GM19099 (cell line): ENCODE results near the gene C2orf69.

Source experiments
- POLR2A ChIP-seq: IDR thresholded peaks from 3 replicates; pipeline ENCODE4 v1.6.1; 2011; ENCODE audit warnings: low read depth; ENCODE audit not compliant: insufficient read length; ENCODE audit errors: extremely low read depth

The C2orf69 gene

GRCh38 chr2:199943373-199943772 lies 32.3 kb downstream of the C2orf69 start:
- no peak for TF ChIP-seq POLR2A

GRCh38 chr2:199946196-199946595 lies 35.1 kb downstream of the C2orf69 start:
- TF ChIP-seq POLR2A: no peak

GRCh38 chr2:199946836-199947235 lies 35.7 kb downstream of the C2orf69 start:
- TF ChIP-seq POLR2A: no peak

GRCh38 chr2:199950396-199950795 lies 39.3 kb downstream of the C2orf69 start:
- no peak for TF ChIP-seq POLR2A

- TF ChIP-seq POLR2A: no peak
Measured at GRCh38 chr2:199951023-199951422, 39.9 kb downstream of the C2orf69 start.

GRCh38 chr2:199955007-199955338 lies 43.9 kb downstream of the C2orf69 start:
- TF ChIP-seq POLR2A: no peak

- peak; percentile 91 for TF ChIP-seq POLR2A
Measured at GRCh38 chr2:199955339-199956061, 44.4 kb downstream of the C2orf69 start, which contains the start of the genes MAIP1 and TYW5. TSS of gene MAIP1 (plus strand) at chr2:199955582. CDS start at chr2:199955799, 217 bp downstream. TSS of gene TYW5 (minus strand) at chr2:199955491. CDS start at chr2:199955470, 21 bp downstream.

- TF ChIP-seq POLR2A: no peak
Measured at GRCh38 chr2:199956062-199956380, 44.9 kb downstream of the C2orf69 start.

GRCh38 chr2:199958014-199958413 lies 46.9 kb downstream of the C2orf69 start:
- TF ChIP-seq POLR2A: no peak

- no peak for TF ChIP-seq POLR2A
Measured at GRCh38 chr2:199962203-199962602, 51.1 kb downstream of the C2orf69 start.

GRCh38 chr2:199966405-199966804 lies 55.3 kb downstream of the C2orf69 start:
- no peak for TF ChIP-seq POLR2A

GRCh38 chr2:199966976-199967375 lies 55.9 kb downstream of the C2orf69 start:
- TF ChIP-seq POLR2A: no peak

GRCh38 chr2:199968126-199968525 lies 57.0 kb downstream of the C2orf69 start:
- TF ChIP-seq POLR2A: no peak

GRCh38 chr2:199972088-199972626 lies 61.1 kb downstream of the C2orf69 start:
- no peak for TF ChIP-seq POLR2A

- TF ChIP-seq POLR2A: no peak
Measured at GRCh38 chr2:199973703-199974102, 62.6 kb downstream of the C2orf69 start.

GRCh38 chr2:199975273-199975895 lies 64.3 kb downstream of the C2orf69 start:
- TF ChIP-seq POLR2A: no peak
